ENCODE measurements around the gene ZNF446.

The ZNF446 gene

DNA sequence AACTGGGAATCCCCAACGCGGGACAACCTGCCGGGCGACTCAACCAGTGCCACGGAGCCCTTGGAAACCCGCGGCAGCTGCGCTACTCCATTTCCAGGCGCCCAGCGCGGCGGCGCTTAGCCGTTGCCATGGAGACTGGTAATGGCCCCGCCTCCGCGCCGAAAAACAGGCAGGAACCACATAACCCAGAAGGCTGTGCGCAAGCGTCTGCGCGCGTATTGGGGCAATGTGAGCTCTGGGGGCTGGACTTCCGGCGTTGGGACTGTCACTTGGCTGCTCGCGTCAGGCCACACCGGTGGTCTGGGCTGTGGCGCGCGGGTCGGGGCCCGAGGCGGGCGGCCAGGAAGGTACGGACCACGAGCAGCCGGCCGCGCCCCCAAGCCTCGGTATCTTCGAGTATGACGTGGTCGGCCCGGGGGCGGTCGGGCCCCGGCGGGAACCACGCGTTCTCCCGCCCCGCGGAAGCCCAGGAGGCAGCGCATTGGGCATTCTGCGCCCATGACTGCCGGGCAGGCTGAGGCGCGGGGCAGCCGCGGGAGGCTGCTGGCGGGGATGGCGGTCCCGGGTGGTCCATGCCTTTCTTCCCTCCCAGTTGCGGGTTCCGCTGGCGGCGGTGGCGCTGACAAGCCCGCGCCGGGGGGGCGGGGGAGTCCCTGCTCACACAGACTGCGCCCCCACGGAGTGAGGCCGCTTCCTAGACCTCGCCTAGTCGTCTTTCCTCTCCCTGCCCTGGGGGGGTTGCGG lies 24.6 kb upstream of the ZNF446 start, which contains the start of gene ZNF324B:
TSS of gene ZNF324B (plus strand) at position 265 of the 744 bp plus-strand sequence. CDS start 2,080 bp downstream, outside the sequence.
- Histone ChIP-seq H3K79me2 (peaks cover 11% of the 10 kb centered on the region), H3K36me3 (ENCODE audit: control insufficient read depth, insufficient read depth, low read length) (no peaks in the 10 kb centered on the region), H3K4me3 (ENCODE audit: low read depth, low read length) (peak within 1 kb of the TSS; percentile 93), H3K9ac (peak within 1 kb of the TSS; percentile 35), H3K27me3 (ENCODE audit: control insufficient read depth, insufficient read depth, low read length) (no peaks in the 10 kb centered on the region), H3K27ac (peak within 1 kb of the TSS; percentile 53), H3K4me2 (ENCODE audit: low read length) (peak within 1 kb of the TSS; percentile 91), H3K9me3 (ENCODE audit: control insufficient read depth, low read length) (no peaks in the 10 kb centered on the region), H2AFZ (peak within 1 kb of the TSS; percentile 90), H3K4me1 (peaks cover 11% of the 10 kb centered on the region)
- TF ChIP-seq, protein P1, sequence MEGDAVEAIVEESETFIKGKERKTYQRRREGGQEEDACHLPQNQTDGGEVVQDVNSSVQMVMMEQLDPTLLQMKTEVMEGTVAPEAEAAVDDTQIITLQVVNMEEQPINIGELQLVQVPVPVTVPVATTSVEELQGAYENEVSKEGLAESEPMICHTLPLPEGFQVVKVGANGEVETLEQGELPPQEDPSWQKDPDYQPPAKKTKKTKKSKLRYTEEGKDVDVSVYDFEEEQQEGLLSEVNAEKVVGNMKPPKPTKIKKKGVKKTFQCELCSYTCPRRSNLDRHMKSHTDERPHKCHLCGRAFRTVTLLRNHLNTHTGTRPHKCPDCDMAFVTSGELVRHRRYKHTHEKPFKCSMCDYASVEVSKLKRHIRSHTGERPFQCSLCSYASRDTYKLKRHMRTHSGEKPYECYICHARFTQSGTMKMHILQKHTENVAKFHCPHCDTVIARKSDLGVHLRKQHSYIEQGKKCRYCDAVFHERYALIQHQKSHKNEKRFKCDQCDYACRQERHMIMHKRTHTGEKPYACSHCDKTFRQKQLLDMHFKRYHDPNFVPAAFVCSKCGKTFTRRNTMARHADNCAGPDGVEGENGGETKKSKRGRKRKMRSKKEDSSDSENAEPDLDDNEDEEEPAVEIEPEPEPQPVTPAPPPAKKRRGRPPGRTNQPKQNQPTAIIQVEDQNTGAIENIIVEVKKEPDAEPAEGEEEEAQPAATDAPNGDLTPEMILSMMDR (IDR thresholded peaks at IDR 0.05), result no peak

DNA sequence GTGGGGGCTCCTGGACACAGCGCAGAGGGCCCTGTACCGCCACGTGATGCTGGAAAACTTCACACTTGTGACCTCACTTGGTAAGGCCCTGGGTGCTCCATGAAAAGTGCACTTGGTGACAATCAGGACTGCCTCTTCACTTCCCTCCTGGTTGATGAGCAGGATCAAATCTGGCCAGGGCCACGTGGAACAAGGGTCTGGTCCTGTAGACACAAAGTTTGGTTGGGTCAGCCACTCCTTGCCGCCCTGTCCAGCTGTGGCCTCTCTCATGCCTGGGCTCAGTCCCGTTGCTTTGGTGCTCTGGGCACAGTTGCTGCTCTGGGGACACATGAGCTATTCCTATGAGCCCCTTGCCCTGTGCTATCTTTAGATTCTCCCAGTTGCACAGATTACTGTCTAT lies 22.4 kb upstream of the ZNF446 start:
- H3K4me1 ChIP-seq, result peaks cover 11% of the 10 kb centered on the region
- no peak overlapping the region for H3K27ac ChIP-seq
- H3K4me2 ChIP-seq (ENCODE audit: low read length), result no peak overlapping the region
- no peaks in the 10 kb centered on the region for H3K36me3 ChIP-seq (ENCODE audit: control insufficient read depth, insufficient read depth, low read length)
- H3K79me2 ChIP-seq, result peaks cover 11% of the 10 kb centered on the region
- no peaks in the 10 kb centered on the region for H3K27me3 ChIP-seq (ENCODE audit: control insufficient read depth, insufficient read depth, low read length)
- TF ChIP-seq, protein P1 (IDR thresholded peaks at IDR 0.05), result no peak
- H2AFZ ChIP-seq, result no peak overlapping the region
- no peaks in the 10 kb centered on the region for H3K9me3 ChIP-seq (ENCODE audit: control insufficient read depth, low read length)
- no peak overlapping the region for H3K9ac ChIP-seq
- H3K4me3 ChIP-seq (ENCODE audit: low read depth, low read length), result no peak overlapping the region

DNA sequence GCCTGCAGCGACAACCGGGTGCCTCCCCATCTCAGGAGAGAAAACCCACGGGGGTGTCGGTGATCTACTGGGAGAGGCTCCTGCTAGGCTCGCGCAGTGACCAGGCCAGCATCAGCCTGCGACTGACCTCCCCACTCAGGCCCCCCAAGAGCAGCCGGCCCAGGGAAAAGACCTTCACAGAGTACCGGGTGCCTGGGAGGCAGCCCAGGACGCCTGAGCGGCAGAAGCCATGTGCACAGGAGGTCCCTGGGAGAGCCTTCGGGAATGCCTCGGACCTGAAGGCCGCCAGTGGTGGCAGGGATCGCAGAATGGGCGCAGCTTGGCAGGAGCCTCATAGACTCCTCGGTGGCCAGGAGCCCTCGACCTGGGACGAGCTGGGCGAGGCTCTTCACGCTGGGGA lies 20.8 kb upstream of the ZNF446 start:
- no peaks in the 10 kb centered on the region for H3K36me3 ChIP-seq (ENCODE audit: control insufficient read depth, insufficient read depth, low read length)

DNA sequence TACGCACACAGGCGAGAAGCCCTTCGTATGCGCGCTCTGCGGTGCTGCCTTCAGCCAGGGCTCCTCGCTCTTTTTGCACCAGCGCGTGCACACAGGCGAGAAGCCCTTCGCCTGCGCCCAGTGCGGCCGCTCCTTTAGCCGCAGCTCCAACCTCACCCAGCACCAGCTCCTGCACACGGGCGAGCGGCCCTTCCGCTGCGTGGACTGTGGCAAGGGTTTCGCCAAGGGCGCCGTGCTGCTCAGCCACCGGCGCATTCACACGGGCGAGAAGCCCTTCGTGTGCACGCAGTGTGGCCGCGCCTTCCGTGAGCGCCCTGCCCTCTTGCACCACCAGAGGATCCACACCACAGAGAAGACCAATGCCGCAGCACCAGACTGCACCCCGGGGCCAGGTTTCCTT lies 20.0 kb upstream of the ZNF446 start:
- Histone ChIP-seq H2AFZ (no peak overlapping the region), H3K9ac (no peak overlapping the region), H3K79me2 (peaks cover 4% of the 10 kb centered on the region), H3K4me2 (ENCODE audit: low read length) (no peak overlapping the region), H3K36me3 (ENCODE audit: control insufficient read depth, insufficient read depth, low read length) (no peaks in the 10 kb centered on the region), H3K27ac (no peak overlapping the region), H3K4me1 (peaks cover 6% of the 10 kb centered on the region), H3K27me3 (ENCODE audit: control insufficient read depth, insufficient read depth, low read length) (no peaks in the 10 kb centered on the region), H3K9me3 (ENCODE audit: control insufficient read depth, low read length) (no peaks in the 10 kb centered on the region), H3K4me3 (ENCODE audit: low read depth, low read length) (no peak overlapping the region)
- TF ChIP-seq, protein P1 (IDR thresholded peaks at IDR 0.05), result no peak

More for the DNA sequence above, 20.8 kb upstream of the ZNF446 start:
- H3K9ac ChIP-seq, result no peak overlapping the region
- H3K4me3 ChIP-seq (ENCODE audit: low read depth, low read length), result no peak overlapping the region
- TF ChIP-seq, protein P1 (IDR thresholded peaks at IDR 0.05), result no peak
- peaks cover 7% of the 10 kb centered on the region for H3K79me2 ChIP-seq
- H3K4me2 ChIP-seq (ENCODE audit: low read length), result no peak overlapping the region
- H3K27me3 ChIP-seq (ENCODE audit: control insufficient read depth, insufficient read depth, low read length), result no peaks in the 10 kb centered on the region
- H2AFZ ChIP-seq, result no peak overlapping the region
- no peak overlapping the region for H3K27ac ChIP-seq
- H3K9me3 ChIP-seq (ENCODE audit: control insufficient read depth, low read length), result no peaks in the 10 kb centered on the region
- H3K4me1 ChIP-seq, result peaks cover 11% of the 10 kb centered on the region

DNA sequence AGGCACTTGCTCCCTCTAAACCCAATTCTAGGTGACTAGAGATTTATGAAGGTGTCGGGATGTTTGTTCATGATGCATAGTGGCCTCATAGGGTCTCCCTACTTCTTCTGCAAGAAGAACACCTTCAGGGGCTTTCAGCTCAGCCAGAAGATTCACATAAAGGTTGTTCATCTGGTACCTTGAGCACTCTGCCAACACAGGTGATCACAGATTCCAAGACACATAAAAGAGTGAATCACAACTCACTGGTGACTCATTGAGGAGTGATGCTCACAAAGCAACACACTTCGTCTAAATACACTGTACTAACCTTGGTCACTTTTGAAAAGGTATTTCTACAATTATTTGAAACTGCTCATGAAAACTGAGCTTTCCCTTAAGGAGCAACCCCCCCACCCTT lies 16.1 kb upstream of the ZNF446 start:
- H3K27me3 ChIP-seq (ENCODE audit: control insufficient read depth, insufficient read depth, low read length), result no peaks in the 10 kb centered on the region
- H3K9me3 ChIP-seq (ENCODE audit: control insufficient read depth, low read length), result no peaks in the 10 kb centered on the region
- H2AFZ ChIP-seq, result no peak overlapping the region
- no peaks in the 10 kb centered on the region for H3K36me3 ChIP-seq (ENCODE audit: control insufficient read depth, insufficient read depth, low read length)
- H3K4me2 ChIP-seq (ENCODE audit: low read length), result no peak overlapping the region
- no peaks in the 10 kb centered on the region for H3K79me2 ChIP-seq
- H3K4me3 ChIP-seq (ENCODE audit: low read depth, low read length), result no peak overlapping the region
- H3K27ac ChIP-seq, result no peak overlapping the region
- TF ChIP-seq, protein P1 (IDR thresholded peaks at IDR 0.05), result no peak
- H3K9ac ChIP-seq, result no peak overlapping the region
- H3K4me1 ChIP-seq, result no peaks in the 10 kb centered on the region

Data from parathyroid adenoma (tissue), 2 donors.